ENCODE data around the gene KCNF1. TPM values are rescaled to one million over a fixed set of nuclear protein-coding genes. Genes with fewer than 3 reads are reported as not detected.
A peak's percentile ranks its signal among the peaks of the same experiment; 100 is the strongest.

KCNF1 gene
- total RNA-seq, 2 donors from 2014 or later, result not detected

GRCh38 chr2:10921525-10921924 lies 9.8 kb downstream of the KCNF1 start:
- ATAC-seq (no peak), DNase-seq (no peak)
- no peak overlapping the region for H3K27ac Mint-ChIP-seq
- H3K36me3 Mint-ChIP-seq (ENCODE audit: low read depth), result no peaks in the 10 kb centered on the region
- H3K27me3 Mint-ChIP-seq, result peaks cover 51% of the 10 kb centered on the region
- no peak overlapping the region for H3K4me3 Mint-ChIP-seq
- no peaks in the 10 kb centered on the region for H3K9me3 ChIP-seq (ENCODE audit: control insufficient read depth, low read length, poor library complexity, severe bottlenecking)
- peaks cover 2% of the 10 kb centered on the region for H3K4me1 Mint-ChIP-seq

GRCh38 chr2:10922307-10923007 lies 10.7 kb downstream of the KCNF1 start:
- DNase-seq (no peak), ATAC-seq (no peak)
- H3K9me3 ChIP-seq (ENCODE audit: control insufficient read depth, low read length, poor library complexity, severe bottlenecking), result no peaks in the 10 kb centered on the region
- peaks cover 2% of the 10 kb centered on the region for H3K4me1 Mint-ChIP-seq
- H3K36me3 Mint-ChIP-seq (ENCODE audit: low read depth), result no peaks in the 10 kb centered on the region
- H3K27me3 Mint-ChIP-seq, result peaks cover 46% of the 10 kb centered on the region
- no peak overlapping the region for H3K27ac Mint-ChIP-seq
- no peak overlapping the region for H3K4me3 Mint-ChIP-seq

- no peaks in the 10 kb centered on the region for H3K9me3 ChIP-seq (ENCODE audit: control insufficient read depth, low read length, poor library complexity, severe bottlenecking)
- ATAC-seq (no peak), DNase-seq (no peak)
- no peaks in the 10 kb centered on the region for H3K36me3 Mint-ChIP-seq (ENCODE audit: low read depth)
- peaks cover 2% of the 10 kb centered on the region for H3K4me1 Mint-ChIP-seq
- no peak overlapping the region for H3K27ac Mint-ChIP-seq
- H3K4me3 Mint-ChIP-seq, result no peak overlapping the region
- H3K27me3 Mint-ChIP-seq, result peaks cover 46% of the 10 kb centered on the region
These were observed 11.3 kb downstream of the KCNF1 start for GRCh38 chr2:10923008-10923375.

GRCh38 chr2:10923965-10924364 lies 12.2 kb downstream of the KCNF1 start:
- no peak overlapping the region for H3K4me3 Mint-ChIP-seq
- H3K27ac Mint-ChIP-seq, result no peak overlapping the region
- H3K9me3 ChIP-seq (ENCODE audit: control insufficient read depth, low read length, poor library complexity, severe bottlenecking), result no peaks in the 10 kb centered on the region
- no peak for ATAC-seq
- peaks cover 2% of the 10 kb centered on the region for H3K4me1 Mint-ChIP-seq
- peaks cover 45% of the 10 kb centered on the region for H3K27me3 Mint-ChIP-seq
- no peaks in the 10 kb centered on the region for H3K36me3 Mint-ChIP-seq (ENCODE audit: low read depth)
- no peak for DNase-seq

- Mint-ChIP-seq H3K4me3 (no peak overlapping the region), H3K4me1 (peaks cover 3% of the 10 kb centered on the region), H3K27me3 (peaks cover 46% of the 10 kb centered on the region), H3K27ac (no peak overlapping the region), H3K36me3 (ENCODE audit: low read depth) (no peaks in the 10 kb centered on the region)
- no peaks in the 10 kb centered on the region for H3K9me3 ChIP-seq (ENCODE audit: control insufficient read depth, low read length, poor library complexity, severe bottlenecking)
- ATAC-seq (no peak), DNase-seq (no peak)
These were observed 12.7 kb downstream of the KCNF1 start for GRCh38 chr2:10924441-10924840.

GRCh38 chr2:10924859-10925258 lies 13.1 kb downstream of the KCNF1 start:
- Mint-ChIP-seq H3K4me1 (peaks cover 7% of the 10 kb centered on the region), H3K27me3 (peaks cover 50% of the 10 kb centered on the region), H3K36me3 (ENCODE audit: low read depth) (no peaks in the 10 kb centered on the region), H3K4me3 (no peak overlapping the region), H3K27ac (no peak overlapping the region)
- no peak for DNase-seq
- ATAC-seq, result no peak
- no peaks in the 10 kb centered on the region for H3K9me3 ChIP-seq (ENCODE audit: control insufficient read depth, low read length, poor library complexity, severe bottlenecking)

- DNase-seq (no peak), ATAC-seq (no peak)
- Mint-ChIP-seq H3K27me3 (peaks cover 56% of the 10 kb centered on the region), H3K4me3 (no peak overlapping the region), H3K27ac (peak overlapping the region; percentile 22), H3K36me3 (ENCODE audit: low read depth) (no peaks in the 10 kb centered on the region), H3K4me1 (peaks cover 7% of the 10 kb centered on the region)
- H3K9me3 ChIP-seq (ENCODE audit: control insufficient read depth, low read length, poor library complexity, severe bottlenecking), result no peaks in the 10 kb centered on the region
These were observed 14.6 kb downstream of the KCNF1 start for GRCh38 chr2:10926191-10926820.

- peaks cover 7% of the 10 kb centered on the region for H3K4me1 Mint-ChIP-seq
- H3K27ac Mint-ChIP-seq, result no peak overlapping the region
- no peak for ATAC-seq
These were observed 19.2 kb downstream of the KCNF1 start for GRCh38 chr2:10930721-10931516.

GRCh38 chr2:10931710-10932255 lies 20.0 kb downstream of the KCNF1 start:
- Mint-ChIP-seq H3K36me3 (ENCODE audit: low read depth) (no peaks in the 10 kb centered on the region), H3K4me3 (no peak overlapping the region), H3K27me3 (peaks cover 68% of the 10 kb centered on the region), H3K4me1 (peaks cover 7% of the 10 kb centered on the region), H3K27ac (no peak overlapping the region)
- ATAC-seq, result no peak
- DNase-seq, result no peak
- no peaks in the 10 kb centered on the region for H3K9me3 ChIP-seq (ENCODE audit: control insufficient read depth, low read length, poor library complexity, severe bottlenecking)

More at GRCh38 chr2:10930721-10931516, 19.2 kb downstream of the KCNF1 start:
- no peaks in the 10 kb centered on the region for H3K36me3 Mint-ChIP-seq (ENCODE audit: low read depth)
- no peak for DNase-seq
- H3K9me3 ChIP-seq (ENCODE audit: control insufficient read depth, low read length, poor library complexity, severe bottlenecking), result no peaks in the 10 kb centered on the region
- H3K4me3 Mint-ChIP-seq, result no peak overlapping the region
- peaks cover 75% of the 10 kb centered on the region for H3K27me3 Mint-ChIP-seq

GRCh38 chr2:10932345-10933151 lies 20.8 kb downstream of the KCNF1 start:
- no peaks in the 10 kb centered on the region for H3K9me3 ChIP-seq (ENCODE audit: control insufficient read depth, low read length, poor library complexity, severe bottlenecking)
- DNase-seq (no peak), ATAC-seq (no peak)
- Mint-ChIP-seq H3K4me3 (no peak overlapping the region), H3K36me3 (ENCODE audit: low read depth) (no peaks in the 10 kb centered on the region), H3K27me3 (peaks cover 68% of the 10 kb centered on the region), H3K27ac (no peak overlapping the region), H3K4me1 (peaks cover 7% of the 10 kb centered on the region)

GRCh38 chr2:10933700-10934225 lies 22.0 kb downstream of the KCNF1 start:
- Mint-ChIP-seq H3K4me3 (no peak overlapping the region), H3K27ac (no peak overlapping the region), H3K27me3 (peaks cover 67% of the 10 kb centered on the region), H3K36me3 (ENCODE audit: low read depth) (peaks cover 2% of the 10 kb centered on the region), H3K4me1 (peaks cover 7% of the 10 kb centered on the region)
- no peak for DNase-seq
- H3K9me3 ChIP-seq (ENCODE audit: control insufficient read depth, low read length, poor library complexity, severe bottlenecking), result no peaks in the 10 kb centered on the region
- no peak for ATAC-seq

- H3K27ac Mint-ChIP-seq, result no peak overlapping the region
- H3K4me1 Mint-ChIP-seq, result peaks cover 6% of the 10 kb centered on the region
- ATAC-seq (no peak), DNase-seq (no peak)
- no peaks in the 10 kb centered on the region for H3K9me3 ChIP-seq (ENCODE audit: control insufficient read depth, low read length, poor library complexity, severe bottlenecking)
- H3K4me3 Mint-ChIP-seq, result no peak overlapping the region
- H3K27me3 Mint-ChIP-seq, result peaks cover 60% of the 10 kb centered on the region
- H3K36me3 Mint-ChIP-seq (ENCODE audit: low read depth), result peaks cover 2% of the 10 kb centered on the region
These were observed 22.7 kb downstream of the KCNF1 start for GRCh38 chr2:10934308-10934978.

All from T-helper 17 cell (primary cell).